ENCODE results near the gene WWOX. TPM values are rescaled to one million over a fixed set of nuclear protein-coding genes. Genes with fewer than 3 reads are reported as not detected.

WWOX gene
- total and polyA plus RNA-seq, 2 donors (not counting 1 experiment from before 2014, with no cell fraction given) = 10.5 to 42.3 TPM

- POLR2A ChIA-PET = no interaction called here
Observed at GRCh38 chr16:78815713-78816112, 716.3 kb downstream of the WWOX start.

More at GRCh38 chr16:78815713-78816112, 716.3 kb downstream of the WWOX start:
- Histone ChIP-seq H3K4me3 (ENCODE audit: control extremely low read depth in 1 of 5, extremely low read depth in 1 of 5, insufficient read depth in 1 of 5, low read depth in 2 of 5, low read length in 4 of 5) (no peak overlapping the region), H3K4me2 (replicated peaks; ENCODE audit: low read depth, low read length, poor library complexity, severe bottlenecking) (no peak overlapping the region), H3K36me3 (replicated peaks in 1 of 2; ENCODE audit: control extremely low read depth in 1 of 2, control insufficient read depth in 1 of 2, extremely low read depth in 1 of 2, insufficient read depth in 2 of 2, low read length in 1 of 2) (no peaks in the 10 kb centered on the region), H3K4me1 (ENCODE audit: control insufficient read depth in 2 of 2, insufficient read depth in 2 of 2, low read length in 2 of 2) (no peaks in the 10 kb centered on the region), H4K20me1 (ENCODE audit: control insufficient read depth, insufficient read depth, low read length, poor library complexity, severe bottlenecking) (peaks cover 13% of the 10 kb centered on the region), H3K79me2 (ENCODE audit: control insufficient read depth, insufficient read depth, low read length) (no peaks in the 10 kb centered on the region), H3K27ac (ENCODE audit: low read length in 2 of 2) (no peak overlapping the region), H2AFZ (ENCODE audit: insufficient read depth, low read depth, low read length, poor library complexity, severe bottlenecking) (no peak overlapping the region), H3K27me3 (replicated peaks in 1 of 4; ENCODE audit: control extremely low read depth in 1 of 4, control insufficient read depth in 3 of 4, insufficient read depth in 4 of 4, low read length in 3 of 4) (no peaks in the 10 kb centered on the region), H3K9ac (ENCODE audit: low read length) (no peak overlapping the region), H3K9me3 (ENCODE audit: control extremely low read depth in 1 of 3, control insufficient read depth in 2 of 3, insufficient read depth in 1 of 3, low read length in 2 of 3) (no peaks in the 10 kb centered on the region)
- DNase-seq (no peak), ATAC-seq (ENCODE audit: low read depth) (no peak)
- no peaks in the 10 kb centered on the region for H3K9me3 Mint-ChIP-seq (ENCODE audit: insufficient read depth)
- intact Hi-C loops (cut with micrococcal nuclease) = no loop called here
- no peaks in the 10 kb centered on the region for H3K27me3 Mint-ChIP-seq
- no peaks in the 10 kb centered on the region for H3K4me1 Mint-ChIP-seq
- no peak overlapping the region for H3K27ac Mint-ChIP-seq
- no peak for TF ChIP-seq CTCF (IDR thresholded peaks at IDR 0.05)
- no peak for TF ChIP-seq EZH2 (IDR thresholded peaks at IDR 0.05; ENCODE audit: borderline replicate concordance, insufficient read depth, low read depth, low read length, poor library complexity, severe bottlenecking)
- 77% methylated on average over 2 of the region's 2 CpGs for WGBS (ENCODE audit: insufficient coverage)
- no peak overlapping the region for H3K4me3 Mint-ChIP-seq
- CTCF ChIA-PET = interaction anchor here (0.7 kb wide), 1 partner anchor 17 kb away, joined by 3 read pairs; no protein-coding TSS in a partner anchor
